Esophagus squamous epithelium (tissue), 4 donors: ENCODE measurements around the gene UBE2QL1.

Experiments used
- CTCF ChIP-seq, 6 experiments: fragments of 450-650 bp in 4 of 6; fragments of 200-600 bp in 2 of 6; sonication (generic) in 2 of 6; IDR thresholded peaks; one replicate each; pipeline ENCODE4 v1.5.1; 2016 to 2019; ENCODE audit warnings: antibody characterized with exemption in 6 of 6, mild to moderate bottlenecking in 4 of 6, moderate library complexity in 4 of 6
- POLR2A ChIP-seq, 4 donors: fragments of 450-650 bp; IDR thresholded peaks; one replicate each; pipeline ENCODE4 v1.6.1; 2017; ENCODE audit warnings: antibody characterized with exemption in 4 of 4, mild to moderate bottlenecking in 4 of 4, moderate library complexity in 3 of 4

GRCh38 chr5:6419340-6419852, 29.3 kb upstream of the UBE2QL1 start:
- TF ChIP-seq CTCF (IDR thresholded peaks at IDR 0.05) (no peak), POLR2A (IDR thresholded peaks at IDR 0.05) (no peak)
